ENCODE results near the gene CCDC30. TPM values are rescaled to one million over a fixed set of nuclear protein-coding genes. Genes with fewer than 3 reads are reported as not detected.

Gene CCDC30
- total RNA-seq, 2 donors from 2014 or later = 3.0 to 4.9 TPM

- H3K27me3 ChIP-seq (replicated peaks; ENCODE audit: insufficient read depth) = no peaks in the 10 kb centered on the region
- H3K9me3 ChIP-seq = no peaks in the 10 kb centered on the region
- no peak for DNase-seq (ENCODE audit: low spot score)
- no peaks in the 10 kb centered on the region for H3K4me1 ChIP-seq (ENCODE audit: control insufficient read depth in 1 of 2, low read depth in 2 of 2)
- TF ChIP-seq, protein P1, sequence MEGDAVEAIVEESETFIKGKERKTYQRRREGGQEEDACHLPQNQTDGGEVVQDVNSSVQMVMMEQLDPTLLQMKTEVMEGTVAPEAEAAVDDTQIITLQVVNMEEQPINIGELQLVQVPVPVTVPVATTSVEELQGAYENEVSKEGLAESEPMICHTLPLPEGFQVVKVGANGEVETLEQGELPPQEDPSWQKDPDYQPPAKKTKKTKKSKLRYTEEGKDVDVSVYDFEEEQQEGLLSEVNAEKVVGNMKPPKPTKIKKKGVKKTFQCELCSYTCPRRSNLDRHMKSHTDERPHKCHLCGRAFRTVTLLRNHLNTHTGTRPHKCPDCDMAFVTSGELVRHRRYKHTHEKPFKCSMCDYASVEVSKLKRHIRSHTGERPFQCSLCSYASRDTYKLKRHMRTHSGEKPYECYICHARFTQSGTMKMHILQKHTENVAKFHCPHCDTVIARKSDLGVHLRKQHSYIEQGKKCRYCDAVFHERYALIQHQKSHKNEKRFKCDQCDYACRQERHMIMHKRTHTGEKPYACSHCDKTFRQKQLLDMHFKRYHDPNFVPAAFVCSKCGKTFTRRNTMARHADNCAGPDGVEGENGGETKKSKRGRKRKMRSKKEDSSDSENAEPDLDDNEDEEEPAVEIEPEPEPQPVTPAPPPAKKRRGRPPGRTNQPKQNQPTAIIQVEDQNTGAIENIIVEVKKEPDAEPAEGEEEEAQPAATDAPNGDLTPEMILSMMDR (IDR thresholded peaks at IDR 0.05) = no peak
- H3K36me3 ChIP-seq = no peaks in the 10 kb centered on the region
- H3K4me3 ChIP-seq = no peak overlapping the region
- ATAC-seq (ENCODE audit: insufficient number of reproducible peaks, low FRiP score, low read depth) = no peak
- no peak overlapping the region for H3K27ac ChIP-seq
These were observed 30.4 kb upstream of the CCDC30 start for GRCh38 chr1:42432714-42433113.

DNA sequence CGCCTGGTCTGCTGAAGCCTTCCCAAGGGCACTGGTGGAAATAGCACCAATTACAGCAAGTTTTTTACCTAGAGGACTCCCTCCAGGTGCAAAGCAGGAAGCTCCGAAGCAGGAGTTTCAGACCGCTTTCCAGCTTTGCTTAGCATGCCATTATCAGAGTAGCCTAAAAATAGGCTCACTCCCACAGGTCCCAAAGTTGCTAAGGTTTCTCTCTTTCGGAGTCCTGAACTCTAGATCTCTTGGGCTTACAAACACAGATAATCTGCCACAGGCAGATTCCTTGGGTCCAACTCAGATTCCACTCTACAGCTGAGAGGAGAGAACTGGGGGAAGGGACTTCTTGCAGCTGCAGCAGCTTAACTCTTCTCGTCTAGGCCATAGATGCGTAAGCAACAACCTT is 29.7 kb upstream of the CCDC30 start:
- DNase-seq (ENCODE audit: low spot score) (no peak), ATAC-seq (ENCODE audit: insufficient number of reproducible peaks, low FRiP score, low read depth) (no peak)
- Histone ChIP-seq H3K4me1 (ENCODE audit: control insufficient read depth in 1 of 2, low read depth in 2 of 2) (no peaks in the 10 kb centered on the region), H3K27ac (no peak overlapping the region), H3K36me3 (no peaks in the 10 kb centered on the region), H3K27me3 (replicated peaks; ENCODE audit: insufficient read depth) (no peaks in the 10 kb centered on the region), H3K4me3 (no peak overlapping the region), H3K9me3 (no peaks in the 10 kb centered on the region)
- TF ChIP-seq, protein P1 (IDR thresholded peaks at IDR 0.05) = no peak

GRCh38 chr1:42434340-42434739 is 28.7 kb upstream of the CCDC30 start:
- Histone ChIP-seq H3K27ac (no peak overlapping the region), H3K4me3 (no peak overlapping the region), H3K27me3 (replicated peaks; ENCODE audit: insufficient read depth) (no peaks in the 10 kb centered on the region), H3K36me3 (no peaks in the 10 kb centered on the region), H3K9me3 (no peaks in the 10 kb centered on the region), H3K4me1 (ENCODE audit: control insufficient read depth in 1 of 2, low read depth in 2 of 2) (no peaks in the 10 kb centered on the region)
- ATAC-seq (ENCODE audit: insufficient number of reproducible peaks, low FRiP score, low read depth) = no peak
- TF ChIP-seq, protein P1 (IDR thresholded peaks at IDR 0.05) = no peak
- no peak for DNase-seq (ENCODE audit: low spot score)

DNA sequence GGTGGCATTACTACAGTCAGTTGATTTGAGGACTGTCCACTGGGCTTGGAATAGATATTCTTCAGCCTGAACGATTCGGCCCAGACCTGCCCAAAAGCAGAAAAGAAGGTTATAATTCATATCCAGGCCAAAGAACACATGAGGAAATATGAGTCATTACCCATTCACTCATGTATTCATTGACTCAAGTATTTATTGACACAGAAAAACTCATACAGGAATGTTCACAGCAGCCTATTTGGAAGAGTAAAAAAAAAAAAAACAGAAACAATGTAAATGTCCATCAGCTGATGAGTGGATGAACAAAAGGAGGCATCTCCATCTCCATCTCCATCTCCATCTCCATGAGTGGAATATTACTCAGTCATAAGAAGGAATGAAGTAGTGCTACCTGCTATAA is 23.1 kb upstream of the CCDC30 start:
- no peak overlapping the region for H3K27ac ChIP-seq
- peaks cover 0 to 3% of the 10 kb centered on the region in 2 donors for H3K4me1 ChIP-seq (ENCODE audit: control insufficient read depth in 1 of 2, low read depth in 2 of 2)
- ATAC-seq (ENCODE audit: insufficient number of reproducible peaks, low FRiP score, low read depth) (no peak), DNase-seq (ENCODE audit: low spot score) (no peak)
- no peaks in the 10 kb centered on the region for H3K9me3 ChIP-seq
- H3K36me3 ChIP-seq = no peaks in the 10 kb centered on the region
- H3K27me3 ChIP-seq (replicated peaks; ENCODE audit: insufficient read depth) = no peaks in the 10 kb centered on the region
- TF ChIP-seq, protein P1 (IDR thresholded peaks at IDR 0.05) = no peak
- no peak overlapping the region for H3K4me3 ChIP-seq

DNA sequence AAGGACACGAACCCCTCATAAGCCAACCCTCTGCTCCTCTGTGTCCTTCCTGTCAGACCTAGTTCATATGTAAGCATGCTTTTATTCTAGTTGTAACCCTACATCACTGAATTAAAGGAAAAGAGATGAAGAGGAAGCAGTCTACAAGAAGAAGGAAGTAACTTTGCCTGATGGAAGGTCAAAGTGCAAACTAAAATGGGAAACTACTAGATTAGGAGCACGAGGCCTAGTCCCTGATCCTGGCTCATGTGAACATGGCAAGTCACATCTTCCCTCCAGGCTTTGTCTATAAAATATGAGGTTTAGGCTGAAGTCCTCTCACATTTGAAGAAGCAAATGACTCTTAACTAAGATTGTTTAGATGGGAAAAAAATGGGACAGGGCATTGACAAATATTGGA is 20.4 kb upstream of the CCDC30 start:
- TF ChIP-seq, protein P1 (IDR thresholded peaks at IDR 0.05) = no peak
- no peak overlapping the region for H3K4me3 ChIP-seq
- no peak for ATAC-seq (ENCODE audit: insufficient number of reproducible peaks, low FRiP score, low read depth)
- no peaks in the 10 kb centered on the region for H3K36me3 ChIP-seq
- H3K27ac ChIP-seq = no peak overlapping the region
- H3K27me3 ChIP-seq (replicated peaks; ENCODE audit: insufficient read depth) = no peaks in the 10 kb centered on the region
- DNase-seq (ENCODE audit: low spot score) = no peak
- H3K4me1 ChIP-seq (ENCODE audit: control insufficient read depth in 1 of 2, low read depth in 2 of 2) = peaks cover 0 to 3% of the 10 kb centered on the region in 2 donors
- no peaks in the 10 kb centered on the region for H3K9me3 ChIP-seq
